ENCODE measurements around the gene NR0B2. TPM values are rescaled to one million over a fixed set of nuclear protein-coding genes. Genes with fewer than 3 reads are reported as not detected.
A peak's percentile ranks its signal among the peaks of the same experiment; 100 is the strongest.

NR0B2 gene
- total and polyA plus RNA-seq, 2 of the 13 experiments (the other 11 are each of a cell fraction or from before 2014, with no cell fraction given): 72.5 to 133 TPM

- TF ChIP-seq ZNF329 (CRISPR knock-in tag; IDR thresholded peaks at IDR 0.05; ENCODE audit: low read depth) (no peak; the same call in 1 of the 2 replicates), ZBTB34 (CRISPR knock-in tag; IDR thresholded peaks at IDR 0.05) (no peak), ZMYM3 (CRISPR knock-in tag; IDR thresholded peaks at IDR 0.05) (peak; percentile 85), ZNF816 (CRISPR knock-in tag; IDR thresholded peaks at IDR 0.05; ENCODE audit: borderline replicate concordance) (no peak), GATAD1 (CRISPR knock-in tag; IDR thresholded peaks at IDR 0.05) (peak; percentile 76), NKX3-1 (CRISPR knock-in tag; IDR thresholded peaks at IDR 0.05) (no peak), CCDC6 (CRISPR knock-in tag; IDR thresholded peaks at IDR 0.05) (no peak), TBL1XR1 (IDR thresholded peaks at IDR 0.05; ENCODE audit: borderline replicate concordance, low read length, partially characterized antibody) (no peak), ZNF253 (CRISPR knock-in tag; IDR thresholded peaks at IDR 0.05; ENCODE audit: borderline replicate concordance) (0 out of 2 replicates have a peak, but pooled peaks have one; percentile 45), THAP8 (CRISPR knock-in tag; IDR thresholded peaks at IDR 0.05; ENCODE audit: borderline replicate concordance) (no peak), ZNF350 (CRISPR knock-in tag; IDR thresholded peaks at IDR 0.05; ENCODE audit: borderline replicate concordance, low read depth) (no peak), ZBTB49 (CRISPR knock-in tag; IDR thresholded peaks at IDR 0.05; ENCODE audit: borderline replicate concordance) (no peak), FOXK2 (IDR thresholded peaks at IDR 0.05) (no peak), ZBTB14 (CRISPR knock-in tag; IDR thresholded peaks at IDR 0.05) (peak; percentile 86), EZH2 (conservative IDR thresholded peaks at IDR 0.05; ENCODE audit: low read depth, low read length) (no peak), SNAPC2 (CRISPR knock-in tag; IDR thresholded peaks at IDR 0.05) (0 out of 2 replicates have a peak, but pooled peaks have one; percentile 66), ZNF790 (CRISPR knock-in tag; IDR thresholded peaks at IDR 0.05; ENCODE audit: borderline replicate concordance) (no peak), HNRNPL (IDR thresholded peaks at IDR 0.05; ENCODE audit: low read depth, low read length) (peak; percentile 59; the same call in 1 of the 2 replicates), ZNF282 (IDR thresholded peaks at IDR 0.05; ENCODE audit: partially characterized antibody) (no peak), ZNF530 (CRISPR knock-in tag; IDR thresholded peaks at IDR 0.05; ENCODE audit: low read depth) (no peak), ZNF143 (CRISPR knock-in tag; IDR thresholded peaks at IDR 0.05) (no peak), POLR2AphosphoS2 (IDR thresholded peaks at IDR 0.05; ENCODE audit: low read depth, low read length) (no peak), ZNF772 (CRISPR knock-in tag; IDR thresholded peaks at IDR 0.05) (peak; percentile 87), ZNF879 (CRISPR knock-in tag; IDR thresholded peaks at IDR 0.05) (no peak), THYN1 (CRISPR knock-in tag; IDR thresholded peaks at IDR 0.05; ENCODE audit: borderline replicate concordance, low read depth) (no peak)
Measured at GRCh38 chr1:26959722-26960624, 46.2 kb upstream of the NR0B2 start, which contains the start of gene KDF1 (continued).

Measured in HepG2 (cell line).